HepG2 (cell line): ENCODE data around the gene ZNF330. TPM values are rescaled to one million over a fixed set of nuclear protein-coding genes. Genes with fewer than 3 reads are reported as not detected.
A peak's percentile ranks its signal among the peaks of the same experiment; 100 is the strongest.

ENCODE experiments used
- HNF4G ChIP-seq, 2 experiments: sonication (generic) in 1 of 2; formaldehyde crosslinking in 1 of 2; IDR thresholded peaks; 2 replicates each; pipeline versions ENCODE4 v1.4.0 to v1.6.1; 2011 to 2020; ENCODE audit warnings: borderline replicate concordance in 2 of 2, low read depth in 2 of 2, mild to moderate bottlenecking in 2 of 2, low read length in 1 of 2, missing genetic modification reagents in 1 of 2, moderate library complexity in 1 of 2
- JDP2 ChIP-seq: sonication (generic); formaldehyde crosslinking; IDR thresholded peaks from 2 replicates; pipeline ENCODE4 v1.8.1; 2022; ENCODE audit warnings: missing genetic modification reagents, borderline replicate concordance
- SRY ChIP-seq: sonication (generic); formaldehyde crosslinking; IDR thresholded peaks from 2 replicates; pipeline ENCODE4 v1.8.0; 2022; ENCODE audit warnings: mild to moderate bottlenecking, missing genetic modification reagents
- ZNF749 ChIP-seq: sonication (generic); formaldehyde crosslinking; IDR thresholded peaks from 2 replicates; pipeline ENCODE4 v1.8.0; 2022; ENCODE audit warnings: mild to moderate bottlenecking, missing genetic modification reagents, moderate library complexity, borderline replicate concordance
- ZNF761 ChIP-seq: sonication (generic); formaldehyde crosslinking; conservative IDR thresholded peaks from 2 replicates; pipeline ENCODE4 v1.4.0; 2020; ENCODE audit warnings: mild to moderate bottlenecking, missing genetic modification reagents
- ZSCAN21 ChIP-seq: sonication (generic); formaldehyde crosslinking; IDR thresholded peaks from 2 replicates; pipeline ENCODE4 v1.8.0; 2022; ENCODE audit warnings: mild to moderate bottlenecking, missing genetic modification reagents, moderate library complexity, borderline replicate concordance
- polyA plus RNA-seq, 8 experiments: library from polyadenylated mRNA; depleted of rRNA in 3 of 8; stranded (reverse) in 7 of 8; unstranded in 1 of 8; fragments of >200 nt; fragmentation: Illumina TruSeq in 4 of 8; extraction: Trizol in 4 of 8; gene quantifications; 2 replicates each; pipeline versions ENCODE4 v1.2.1 to v1.2.3, GENCODE V29; 2011 to 2016; ENCODE audit warnings: low read depth in 4 of 8, missing spikeins in 1 of 8, mixed read lengths in 1 of 8; ENCODE audit not compliant: insufficient read depth in 1 of 8
- total RNA-seq, 5 experiments: library from RNA; depleted of rRNA; stranded (reverse); fragments of >200 nt; fragmentation: Illumina TruSeq; extraction: Trizol; gene quantifications; 2 replicates each; pipeline ENCODE4 v1.2.3, GENCODE V29; 2016; ENCODE audit warnings: low read depth in 1 of 5
- TF ChIP-seq, protein P1 (sequence below), 2 experiments: sonication (generic) in 1 of 2; formaldehyde crosslinking in 1 of 2; IDR thresholded peaks; 2 replicates each; pipeline versions ENCODE4 v1.6.1 to v1.9.0; 2014 to 2022; ENCODE audit warnings: antibody characterized with exemption in 1 of 2, borderline replicate concordance in 1 of 2, inconsistent platforms in 1 of 2, low read depth in 1 of 2, missing genetic modification reagents in 1 of 2
- TF ChIP-seq, protein P2 (sequence below): sonication (generic); formaldehyde crosslinking; IDR thresholded peaks from 2 replicates; pipeline ENCODE4 v1.4.0; 2020; ENCODE audit warnings: missing genetic modification reagents
- TF ChIP-seq, protein P3 (sequence below): IDR thresholded peaks from 2 replicates; pipeline ENCODE4 v1.6.1; 2016; ENCODE audit warnings: low read depth
- TF ChIP-seq, protein P4 (sequence below): sonication (generic); formaldehyde crosslinking; IDR thresholded peaks from 2 replicates; pipeline ENCODE4 v1.4.0; 2020; ENCODE audit warnings: missing genetic modification reagents

ZNF330 gene
- total and polyA plus RNA-seq, 2 of the 13 experiments (the other 11 are each of a cell fraction or from before 2014, with no cell fraction given), result 23.3 to 43.4 TPM

DNA sequence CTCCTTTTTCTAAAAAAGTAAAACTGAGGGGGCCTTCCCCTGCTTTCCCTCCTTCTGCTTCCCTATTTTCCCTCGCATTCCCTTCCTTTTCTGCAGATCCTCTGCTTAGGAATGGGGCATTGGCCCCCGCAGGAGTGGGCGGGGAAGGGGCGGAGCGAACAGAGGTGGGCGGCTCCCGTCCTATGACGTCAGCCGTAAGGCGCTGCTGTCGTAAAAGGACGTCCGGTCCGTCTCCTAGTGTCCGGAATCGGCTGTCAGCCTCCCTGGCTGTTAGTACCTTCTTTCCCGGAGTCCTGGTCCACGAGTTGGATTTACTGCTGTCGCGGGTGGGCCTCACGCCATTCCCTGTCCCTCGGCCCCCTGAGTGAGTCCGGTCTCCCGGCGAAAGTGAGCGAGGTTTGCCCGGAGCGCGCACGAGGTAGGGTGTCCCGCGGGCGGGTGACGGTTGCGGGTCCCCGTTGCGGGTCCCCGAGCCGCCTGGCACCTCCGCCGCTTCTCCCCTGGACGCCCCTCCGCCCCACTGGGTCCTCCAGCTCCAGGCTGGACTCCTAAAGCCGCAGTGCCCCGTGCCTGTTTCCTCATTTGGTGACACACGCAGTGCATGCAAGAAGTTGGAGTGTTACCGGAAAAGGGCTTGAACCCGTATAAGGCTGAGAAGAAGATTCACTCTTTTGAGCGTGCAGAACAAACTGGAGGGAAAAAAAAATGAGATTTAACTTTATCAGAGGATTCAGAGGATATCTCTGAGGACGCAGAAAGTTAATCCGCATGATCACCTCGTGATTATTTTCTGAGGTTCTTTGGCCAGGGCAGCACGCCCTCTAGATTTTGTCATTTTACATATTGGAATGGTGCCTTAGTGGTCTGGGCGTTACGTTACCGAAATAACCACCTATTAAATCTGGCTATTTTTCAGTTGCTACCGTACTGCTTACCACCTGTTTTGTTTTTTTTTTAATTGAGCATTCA is at the start of gene ZNF330 (continued):
- TF ChIP-seq JDP2 (no peak), HNF4G (IDR thresholded peaks at IDR 0.05; ENCODE audit: borderline replicate concordance, low read depth, low read length) (no peak), HNF4G (CRISPR knock-in tag; IDR thresholded peaks at IDR 0.05; ENCODE audit: borderline replicate concordance, low read depth) (no peak), ZNF761 (CRISPR knock-in tag) (peak; percentile 74; the same call in 1 of the 2 replicates), ZSCAN21 (CRISPR knock-in tag) (peak; percentile 71), SRY (CRISPR knock-in tag) (peak; percentile 83; the same call in 1 of the 2 replicates), ZNF749 (CRISPR knock-in tag) (0 out of 2 replicates have a peak, but pooled peaks have one; percentile 71)
- TF ChIP-seq, protein P1, sequence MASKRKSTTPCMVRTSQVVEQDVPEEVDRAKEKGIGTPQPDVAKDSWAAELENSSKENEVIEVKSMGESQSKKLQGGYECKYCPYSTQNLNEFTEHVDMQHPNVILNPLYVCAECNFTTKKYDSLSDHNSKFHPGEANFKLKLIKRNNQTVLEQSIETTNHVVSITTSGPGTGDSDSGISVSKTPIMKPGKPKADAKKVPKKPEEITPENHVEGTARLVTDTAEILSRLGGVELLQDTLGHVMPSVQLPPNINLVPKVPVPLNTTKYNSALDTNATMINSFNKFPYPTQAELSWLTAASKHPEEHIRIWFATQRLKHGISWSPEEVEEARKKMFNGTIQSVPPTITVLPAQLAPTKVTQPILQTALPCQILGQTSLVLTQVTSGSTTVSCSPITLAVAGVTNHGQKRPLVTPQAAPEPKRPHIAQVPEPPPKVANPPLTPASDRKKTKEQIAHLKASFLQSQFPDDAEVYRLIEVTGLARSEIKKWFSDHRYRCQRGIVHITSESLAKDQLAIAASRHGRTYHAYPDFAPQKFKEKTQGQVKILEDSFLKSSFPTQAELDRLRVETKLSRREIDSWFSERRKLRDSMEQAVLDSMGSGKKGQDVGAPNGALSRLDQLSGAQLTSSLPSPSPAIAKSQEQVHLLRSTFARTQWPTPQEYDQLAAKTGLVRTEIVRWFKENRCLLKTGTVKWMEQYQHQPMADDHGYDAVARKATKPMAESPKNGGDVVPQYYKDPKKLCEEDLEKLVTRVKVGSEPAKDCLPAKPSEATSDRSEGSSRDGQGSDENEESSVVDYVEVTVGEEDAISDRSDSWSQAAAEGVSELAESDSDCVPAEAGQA (IDR thresholded peaks at IDR 0.05; ENCODE audit: low read depth), result peak; percentile 83
- TF ChIP-seq, protein P1 (CRISPR knock-in tag; IDR thresholded peaks at IDR 0.05; ENCODE audit: borderline replicate concordance), result no peak
- TF ChIP-seq, protein P2, sequence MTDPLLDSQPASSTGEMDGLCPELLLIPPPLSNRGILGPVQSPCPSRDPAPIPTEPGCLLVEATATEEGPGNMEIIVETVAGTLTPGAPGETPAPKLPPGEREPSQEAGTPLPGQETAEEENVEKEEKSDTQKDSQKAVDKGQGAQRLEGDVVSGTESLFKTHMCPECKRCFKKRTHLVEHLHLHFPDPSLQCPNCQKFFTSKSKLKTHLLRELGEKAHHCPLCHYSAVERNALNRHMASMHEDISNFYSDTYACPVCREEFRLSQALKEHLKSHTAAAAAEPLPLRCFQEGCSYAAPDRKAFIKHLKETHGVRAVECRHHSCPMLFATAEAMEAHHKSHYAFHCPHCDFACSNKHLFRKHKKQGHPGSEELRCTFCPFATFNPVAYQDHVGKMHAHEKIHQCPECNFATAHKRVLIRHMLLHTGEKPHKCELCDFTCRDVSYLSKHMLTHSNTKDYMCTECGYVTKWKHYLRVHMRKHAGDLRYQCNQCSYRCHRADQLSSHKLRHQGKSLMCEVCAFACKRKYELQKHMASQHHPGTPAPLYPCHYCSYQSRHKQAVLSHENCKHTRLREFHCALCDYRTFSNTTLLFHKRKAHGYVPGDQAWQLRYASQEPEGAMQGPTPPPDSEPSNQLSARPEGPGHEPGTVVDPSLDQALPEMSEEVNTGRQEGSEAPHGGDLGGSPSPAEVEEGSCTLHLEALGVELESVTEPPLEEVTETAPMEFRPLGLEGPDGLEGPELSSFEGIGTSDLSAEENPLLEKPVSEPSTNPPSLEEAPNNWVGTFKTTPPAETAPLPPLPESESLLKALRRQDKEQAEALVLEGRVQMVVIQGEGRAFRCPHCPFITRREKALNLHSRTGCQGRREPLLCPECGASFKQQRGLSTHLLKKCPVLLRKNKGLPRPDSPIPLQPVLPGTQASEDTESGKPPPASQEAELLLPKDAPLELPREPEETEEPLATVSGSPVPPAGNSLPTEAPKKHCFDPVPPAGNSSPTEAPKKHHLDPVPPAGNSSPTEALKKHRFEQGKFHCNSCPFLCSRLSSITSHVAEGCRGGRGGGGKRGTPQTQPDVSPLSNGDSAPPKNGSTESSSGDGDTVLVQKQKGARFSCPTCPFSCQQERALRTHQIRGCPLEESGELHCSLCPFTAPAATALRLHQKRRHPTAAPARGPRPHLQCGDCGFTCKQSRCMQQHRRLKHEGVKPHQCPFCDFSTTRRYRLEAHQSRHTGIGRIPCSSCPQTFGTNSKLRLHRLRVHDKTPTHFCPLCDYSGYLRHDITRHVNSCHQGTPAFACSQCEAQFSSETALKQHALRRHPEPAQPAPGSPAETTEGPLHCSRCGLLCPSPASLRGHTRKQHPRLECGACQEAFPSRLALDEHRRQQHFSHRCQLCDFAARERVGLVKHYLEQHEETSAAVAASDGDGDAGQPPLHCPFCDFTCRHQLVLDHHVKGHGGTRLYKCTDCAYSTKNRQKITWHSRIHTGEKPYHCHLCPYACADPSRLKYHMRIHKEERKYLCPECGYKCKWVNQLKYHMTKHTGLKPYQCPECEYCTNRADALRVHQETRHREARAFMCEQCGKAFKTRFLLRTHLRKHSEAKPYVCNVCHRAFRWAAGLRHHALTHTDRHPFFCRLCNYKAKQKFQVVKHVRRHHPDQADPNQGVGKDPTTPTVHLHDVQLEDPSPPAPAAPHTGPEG (CRISPR knock-in tag), result no peak
- TF ChIP-seq, protein P3, sequence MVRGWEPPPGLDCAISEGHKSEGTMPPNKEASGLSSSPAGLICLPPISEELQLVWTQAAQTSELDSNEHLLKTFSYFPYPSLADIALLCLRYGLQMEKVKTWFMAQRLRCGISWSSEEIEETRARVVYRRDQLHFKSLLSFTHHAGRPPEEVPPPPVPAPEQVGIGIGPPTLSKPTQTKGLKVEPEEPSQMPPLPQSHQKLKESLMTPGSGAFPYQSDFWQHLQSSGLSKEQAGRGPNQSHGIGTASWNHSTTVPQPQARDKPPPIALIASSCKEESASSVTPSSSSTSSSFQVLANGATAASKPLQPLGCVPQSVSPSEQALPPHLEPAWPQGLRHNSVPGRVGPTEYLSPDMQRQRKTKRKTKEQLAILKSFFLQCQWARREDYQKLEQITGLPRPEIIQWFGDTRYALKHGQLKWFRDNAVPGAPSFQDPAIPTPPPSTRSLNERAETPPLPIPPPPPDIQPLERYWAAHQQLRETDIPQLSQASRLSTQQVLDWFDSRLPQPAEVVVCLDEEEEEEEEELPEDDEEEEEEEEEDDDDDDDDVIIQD, result 0 out of 2 replicates have a peak, but pooled peaks have one; percentile 82
- TF ChIP-seq, protein P4, sequence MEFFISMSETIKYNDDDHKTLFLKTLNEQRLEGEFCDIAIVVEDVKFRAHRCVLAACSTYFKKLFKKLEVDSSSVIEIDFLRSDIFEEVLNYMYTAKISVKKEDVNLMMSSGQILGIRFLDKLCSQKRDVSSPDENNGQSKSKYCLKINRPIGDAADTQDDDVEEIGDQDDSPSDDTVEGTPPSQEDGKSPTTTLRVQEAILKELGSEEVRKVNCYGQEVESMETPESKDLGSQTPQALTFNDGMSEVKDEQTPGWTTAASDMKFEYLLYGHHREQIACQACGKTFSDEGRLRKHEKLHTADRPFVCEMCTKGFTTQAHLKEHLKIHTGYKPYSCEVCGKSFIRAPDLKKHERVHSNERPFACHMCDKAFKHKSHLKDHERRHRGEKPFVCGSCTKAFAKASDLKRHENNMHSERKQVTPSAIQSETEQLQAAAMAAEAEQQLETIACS (CRISPR knock-in tag), result peak; percentile 53; the same call in 1 of the 2 replicates
